UCSD-AML1 (cell line): ENCODE results near the gene MIR17HG.
A peak's percentile ranks its signal among the peaks of the same experiment; 100 is the strongest.

Experiments
- DNase-seq: peaks from one replicate; lab custom pipeline; 2025; ENCODE audit not compliant: unreplicated experiment; lab: John Stamatoyannopoulos, UW

MIR17HG gene

GRCh38 chr13:91368676-91369440, 21.4 kb downstream of the MIR17HG start:
- DNase-seq: peak; percentile 10

DNA sequence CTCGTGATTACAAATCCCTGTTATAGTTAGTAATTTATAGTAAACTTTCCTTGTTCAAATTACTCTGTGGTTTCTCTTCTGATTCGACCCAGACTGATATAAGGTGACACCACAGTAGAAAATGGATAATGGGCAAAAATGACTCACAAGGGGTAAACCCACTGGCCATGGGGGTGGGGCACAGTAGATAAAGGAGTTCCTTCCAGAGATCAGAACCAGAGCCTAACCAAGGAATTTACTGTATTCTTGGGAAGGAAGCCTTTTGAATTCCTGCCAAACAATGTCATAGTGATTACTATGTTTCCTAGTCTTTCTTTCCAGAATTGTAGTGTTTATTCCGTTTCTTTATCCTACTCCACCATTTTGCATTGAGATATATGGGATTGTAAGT, 21.9 kb downstream of the MIR17HG start:
- DNase-seq: no peak

DNA sequence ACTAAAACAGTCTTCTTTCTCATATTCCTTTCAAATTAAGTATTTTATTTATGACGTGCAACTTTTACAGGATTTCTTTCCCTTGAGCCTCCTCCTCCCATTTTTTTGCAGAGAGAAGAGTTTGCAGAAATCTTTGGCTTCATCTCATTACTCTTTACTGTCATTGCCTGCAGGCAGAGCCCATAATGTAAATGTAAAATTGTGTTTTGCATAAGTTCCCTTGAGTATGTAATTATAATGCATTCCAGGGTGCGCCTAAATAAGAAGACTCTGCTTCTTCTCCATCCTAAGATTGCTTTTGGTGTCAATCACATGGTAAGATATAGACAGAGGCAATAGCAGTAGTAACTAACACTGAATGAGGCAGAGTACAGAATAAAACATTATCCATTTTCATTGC, 23.0 kb downstream of the MIR17HG start:
- no peak for DNase-seq

- DNase-seq: no peak
Observed at GRCh38 chr13:91372911-91373310, 25.4 kb downstream of the MIR17HG start.

DNA sequence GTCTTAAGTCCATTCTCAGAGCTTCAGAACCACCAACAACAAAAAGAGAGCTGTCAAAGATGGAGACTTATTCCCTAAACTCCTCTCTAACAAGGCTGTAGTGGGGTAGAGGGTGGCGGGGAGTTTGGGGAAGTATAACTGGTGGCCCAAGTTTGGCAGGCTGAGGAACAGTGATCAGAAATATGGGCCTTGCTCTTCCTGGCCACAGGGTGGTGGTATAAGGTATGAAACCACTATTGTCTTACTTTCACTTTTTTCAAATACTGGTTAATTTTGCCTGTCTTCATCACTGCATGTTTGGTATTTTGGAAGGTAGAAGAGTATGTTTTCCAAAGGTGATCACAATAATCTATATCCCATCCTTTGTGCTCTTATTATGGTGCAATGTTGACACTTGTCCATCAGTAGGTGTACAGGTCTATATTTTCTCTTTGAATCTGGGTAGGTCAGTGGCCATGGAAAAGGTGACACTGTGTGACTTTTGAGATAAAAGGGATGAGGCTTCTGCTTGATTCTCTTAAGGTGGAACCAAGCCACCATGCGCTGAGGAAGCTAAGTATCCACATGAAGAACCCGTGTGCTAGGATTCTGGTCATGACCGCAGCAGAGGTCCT, 27.7 kb downstream of the MIR17HG start:
- DNase-seq: peak; percentile 20

- DNase-seq: no peak
Observed at GRCh38 chr13:91381371-91381770, 33.9 kb downstream of the MIR17HG start.

DNA sequence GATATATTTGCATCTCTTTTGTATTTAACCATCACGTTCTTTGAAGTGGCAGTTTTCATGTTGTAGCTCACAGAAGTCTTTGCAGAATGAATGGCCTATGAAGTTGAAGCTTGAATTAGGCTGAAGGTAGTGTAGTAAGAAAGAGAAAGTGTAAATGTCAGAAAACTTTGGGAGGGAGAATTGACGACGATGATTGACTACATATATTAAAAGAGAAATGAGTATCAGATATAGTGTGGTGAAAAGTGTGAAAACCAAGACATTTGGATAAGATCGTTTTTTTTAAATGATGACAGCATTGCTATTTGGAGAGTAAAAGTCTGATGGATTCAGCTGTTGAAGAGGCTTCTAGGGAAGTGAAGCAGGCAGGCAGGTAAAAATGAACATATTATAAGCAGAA, 36.3 kb downstream of the MIR17HG start:
- DNase-seq: no peak

GRCh38 chr13:91384896-91385295, 37.4 kb downstream of the MIR17HG start:
- DNase-seq: no peak

- no peak for DNase-seq
Observed at GRCh38 chr13:91389186-91389585, 41.7 kb downstream of the MIR17HG start.

DNA sequence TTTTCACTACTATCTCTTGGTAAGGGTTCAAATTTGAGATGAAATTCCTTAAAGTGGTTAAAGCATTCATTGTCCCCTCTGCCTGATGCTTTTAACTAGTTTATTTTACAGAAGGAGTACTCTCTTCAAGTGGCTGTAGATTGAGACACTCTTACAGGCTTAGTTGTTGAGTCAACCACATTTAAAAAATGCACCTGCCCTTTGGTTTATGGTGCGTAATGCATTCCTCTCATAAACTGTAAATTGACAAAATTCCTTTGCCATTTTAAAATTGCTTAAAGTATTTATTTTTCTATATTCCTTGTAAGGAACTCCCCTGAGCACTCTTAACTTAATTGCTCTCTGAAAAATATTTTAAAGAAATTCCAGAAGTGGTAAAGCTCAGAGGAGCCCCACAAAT, 50.1 kb downstream of the MIR17HG start:
- DNase-seq: no peak

DNA sequence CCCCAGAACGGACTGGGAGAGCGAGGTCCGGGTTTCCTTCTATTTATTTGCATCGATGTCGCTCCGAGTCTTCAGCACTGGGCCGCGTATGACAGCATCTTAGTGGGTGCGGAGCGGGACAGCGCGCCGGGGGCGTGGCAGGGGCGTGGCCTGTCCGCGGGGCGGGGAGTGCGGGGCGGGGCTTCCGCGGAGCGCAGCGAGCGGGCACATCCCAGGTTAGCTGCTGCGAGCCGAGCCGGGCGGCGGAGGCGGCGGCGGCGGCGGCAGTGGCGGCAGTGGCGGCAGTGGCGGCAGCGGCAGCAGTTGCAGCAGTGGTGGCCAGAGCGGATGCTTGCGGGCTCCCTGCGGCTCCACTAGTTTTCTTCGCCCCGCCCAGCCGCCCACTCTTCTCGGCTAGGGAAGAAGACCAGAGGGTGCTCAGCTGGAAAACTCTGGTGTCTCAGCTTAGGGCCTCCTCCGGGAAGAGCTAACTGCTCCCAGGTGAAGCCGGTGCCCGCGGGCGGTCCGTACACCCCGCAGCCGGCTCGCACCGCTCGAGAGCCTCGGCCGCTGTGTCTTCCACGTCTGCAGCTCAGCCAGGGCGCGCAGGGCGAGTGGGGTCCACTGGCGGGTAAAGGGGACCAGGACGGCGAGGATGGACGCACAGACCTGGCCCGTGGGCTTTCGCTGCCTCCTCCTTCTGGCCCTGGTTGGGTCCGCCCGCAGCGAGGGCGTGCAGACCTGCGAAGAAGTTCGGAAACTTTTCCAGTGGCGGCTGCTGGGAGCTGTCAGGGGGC, 51.1 kb downstream of the MIR17HG start, which contains the start of gene GPC5:
TSS of gene GPC5 (plus strand) at position 209 of the 776 bp plus-strand sequence.
- DNase-seq: peak; percentile 75

DNA sequence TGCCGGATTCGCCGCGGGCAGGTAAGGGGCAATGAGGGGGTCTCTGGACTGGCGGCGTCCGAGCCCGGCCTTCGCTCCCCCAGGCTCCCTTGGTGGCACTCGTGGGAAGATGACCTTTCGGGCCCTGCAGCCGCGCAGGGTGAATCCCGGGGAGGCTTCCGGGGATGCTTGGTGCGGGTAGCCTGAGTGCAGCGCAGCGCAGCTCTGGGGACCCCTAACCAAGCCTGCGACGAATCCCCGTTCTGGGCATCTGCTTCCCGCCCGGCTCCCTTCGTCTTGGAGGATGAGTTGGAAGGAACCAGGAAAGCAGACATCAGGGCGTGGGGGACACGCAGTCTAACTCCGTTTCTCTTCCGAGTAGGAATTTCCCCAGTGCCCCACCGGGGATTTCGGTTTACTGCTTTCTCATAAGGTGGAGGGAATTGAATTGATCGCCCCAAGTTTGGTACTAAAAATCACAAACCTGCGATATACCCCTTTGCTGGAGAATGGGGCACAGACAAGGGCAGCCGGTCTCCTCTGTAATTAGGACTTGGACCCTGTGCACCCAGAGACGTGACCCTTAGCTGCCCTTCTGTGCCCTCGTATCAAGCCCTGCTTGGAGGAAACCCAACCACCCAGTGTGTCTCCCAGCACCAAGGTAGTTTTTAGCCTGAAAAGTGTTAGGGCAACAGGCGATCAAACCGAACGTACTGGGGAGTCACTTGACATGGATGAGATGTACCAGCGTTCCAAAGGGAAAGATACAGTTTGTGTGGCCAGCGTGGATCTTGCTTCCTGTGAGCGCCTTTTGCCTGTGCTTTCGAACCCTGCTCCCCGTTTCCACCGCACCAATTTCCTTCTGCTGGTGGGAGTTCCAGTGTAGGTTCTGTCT, 51.9 kb downstream of the MIR17HG start:
- DNase-seq: no peak

DNA sequence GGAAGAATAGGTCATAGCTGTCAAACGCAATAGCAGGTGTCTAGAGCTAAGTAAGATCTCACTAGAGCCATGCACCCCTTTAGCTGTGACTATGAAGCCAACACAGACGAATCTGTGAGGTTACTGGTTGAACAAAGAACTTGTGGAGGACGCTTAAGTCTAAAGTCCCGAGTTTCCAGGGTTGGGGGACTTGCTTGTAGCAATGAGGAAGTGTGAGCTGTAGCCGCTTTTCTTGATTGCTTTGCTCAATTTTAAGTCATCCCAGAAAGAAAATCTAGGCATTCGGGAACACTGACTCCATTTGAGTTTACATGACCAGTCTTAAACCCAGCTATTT, 52.5 kb downstream of the MIR17HG start:
- DNase-seq: no peak

DNA sequence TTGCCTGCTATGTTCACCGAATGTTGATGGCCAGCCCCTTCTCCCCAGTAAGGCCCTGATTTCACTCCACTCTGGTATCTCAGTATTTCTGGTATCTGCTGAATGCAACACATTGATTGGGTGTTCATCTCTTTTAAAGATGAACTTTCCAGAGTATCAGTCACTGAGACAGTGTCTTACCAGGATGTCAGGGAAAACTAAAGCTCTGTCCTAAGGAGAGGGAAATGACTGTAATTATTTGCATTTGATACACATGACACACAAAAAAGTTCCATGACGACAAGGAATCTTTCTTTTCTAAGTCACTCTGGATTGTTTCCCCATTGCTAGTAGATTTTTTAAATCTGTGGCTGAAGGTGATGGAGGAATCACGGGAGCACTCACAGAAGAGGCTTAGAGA, 53.2 kb downstream of the MIR17HG start:
- no peak for DNase-seq

DNA sequence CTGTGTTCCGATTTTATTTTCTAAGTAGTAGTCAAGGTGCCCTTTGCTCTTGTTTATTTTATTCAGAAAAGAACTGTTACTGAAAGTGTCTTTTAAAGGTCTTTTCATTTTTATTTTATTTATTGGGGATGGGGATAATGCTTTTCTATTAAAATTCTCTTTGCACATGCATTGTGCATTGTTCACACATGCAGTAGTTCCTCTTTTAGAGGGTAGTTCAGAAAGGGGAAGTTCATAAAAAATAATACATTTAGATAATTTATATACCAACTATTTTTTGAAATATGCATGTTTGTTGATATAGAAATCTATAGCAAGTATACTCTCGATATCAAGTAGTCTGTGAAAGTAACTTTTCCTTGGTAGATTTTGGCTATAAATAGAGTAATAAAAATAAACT, 54.4 kb downstream of the MIR17HG start:
- DNase-seq: no peak
